GM23338 (cell line): ENCODE results near the gene RNF220. TPM values are rescaled to one million over a fixed set of nuclear protein-coding genes. Genes with fewer than 3 reads are reported as not detected.

Source experiments
- ATAC-seq: fragments of 200-7000 bp; cut with Tn5 transposase; 3 replicates; pipeline ENCODE4 v1.9.1; 2020
- DNase-seq: peaks from one replicate; pipeline ENCODE4 v3.0.0-alpha.2; 2015; ENCODE audit warnings: low spot score
- H2AFZ ChIP-seq: fragments of 200-600 bp; sonication (generic); 2 replicates; pipeline ENCODE4 v1.8.0; 2016; ENCODE audit warnings: antibody characterized with exemption, mild to moderate bottlenecking, moderate library complexity
- H3F3A ChIP-seq: fragments of 200-600 bp; sonication (generic); replicated peaks from 2 replicates; pipeline ENCODE4 v1.8.0; 2017; ENCODE audit warnings: antibody characterized with exemption, mixed run types, low read depth
- H3K27ac ChIP-seq: fragments of 200-600 bp; sonication (generic); 2 replicates; pipeline ENCODE4 v1.6.1; 2016; ENCODE audit warnings: low read depth
- H3K27me3 ChIP-seq: fragments of 200-600 bp; sonication (generic); 2 replicates; pipeline ENCODE4 v1.8.0; 2016; ENCODE audit warnings: mild to moderate bottlenecking, mixed run types, moderate library complexity; ENCODE audit not compliant: insufficient read depth
- H3K36me3 ChIP-seq: fragments of 200-600 bp; sonication (generic); 2 replicates; pipeline ENCODE4 v1.8.0; 2016; ENCODE audit warnings: mild to moderate bottlenecking; ENCODE audit not compliant: insufficient read depth
- H3K4me1 ChIP-seq: fragments of 200-600 bp; sonication (generic); 2 replicates; pipeline ENCODE4 v1.8.0; 2016; ENCODE audit warnings: mild to moderate bottlenecking, moderate library complexity; ENCODE audit not compliant: insufficient read depth
- H3K4me2 ChIP-seq: fragments of 200-600 bp; sonication (generic); 2 replicates; pipeline ENCODE4 v1.7.1; 2017; ENCODE audit warnings: mixed run types
- H3K4me3 ChIP-seq: fragments of 200-600 bp; sonication (generic); 2 replicates; pipeline ENCODE4 v1.6.1; 2016; ENCODE audit warnings: mixed run types
- H3K79me2 ChIP-seq: fragments of 200-600 bp; sonication (generic); replicated peaks from 2 replicates; pipeline ENCODE4 v1.8.0; 2017; ENCODE audit warnings: mild to moderate bottlenecking; ENCODE audit not compliant: insufficient read depth
- H3K9me2 ChIP-seq: fragments of 200-600 bp; sonication (generic); 2 replicates; pipeline ENCODE4 v1.8.0; 2017; ENCODE audit not compliant: insufficient read depth
- H4K20me1 ChIP-seq: fragments of 200-600 bp; sonication (generic); replicated peaks from 2 replicates; pipeline ENCODE4 v1.8.0; 2017; ENCODE audit warnings: mild to moderate bottlenecking; ENCODE audit not compliant: insufficient read depth
- H3K27ac Mint-ChIP-seq: 2 replicates; pipeline ENCODE4 v1.8.0; 2020; ENCODE audit warnings: inconsistent platforms, mild to moderate bottlenecking, moderate library complexity, mixed read lengths
- H3K27me3 Mint-ChIP-seq: 3 replicates; pipeline ENCODE4 v1.8.0; 2022; ENCODE audit warnings: low read depth, mild to moderate bottlenecking, moderate library complexity, mixed read lengths, inconsistent platforms; ENCODE audit not compliant: insufficient read depth, poor library complexity
- H3K36me3 Mint-ChIP-seq: 3 replicates; pipeline ENCODE4 v1.8.0; 2021; ENCODE audit warnings: low read depth, mild to moderate bottlenecking, inconsistent platforms, moderate library complexity, mixed read lengths
- H3K4me1 Mint-ChIP-seq: 3 replicates; pipeline ENCODE4 v1.8.0; 2020; ENCODE audit warnings: mild to moderate bottlenecking, inconsistent platforms, mixed read lengths
- H3K4me3 Mint-ChIP-seq: 3 replicates; pipeline ENCODE4 v1.8.0; 2021; ENCODE audit warnings: moderate library complexity, mild to moderate bottlenecking, inconsistent platforms, mixed read lengths
- H3K9me3 Mint-ChIP-seq: 3 replicates; pipeline ENCODE4 v1.8.0; 2020; ENCODE audit warnings: moderate library complexity, mild to moderate bottlenecking, inconsistent platforms, mixed read lengths
- CREB1 ChIP-seq: fragments of 250-450 bp; sonication (Bioruptor Pico); IDR thresholded peaks from 2 replicates; pipeline ENCODE4 v1.5.0; 2020; ENCODE audit warnings: low read depth, mild to moderate bottlenecking, moderate library complexity
- EZH2 ChIP-seq: fragments of 200-600 bp; sonication (generic); IDR thresholded peaks from one replicate; pipeline ENCODE4 v1.8.0; 2017; ENCODE audit warnings: antibody characterized with exemption, mild to moderate bottlenecking, low read depth; ENCODE audit not compliant: unreplicated experiment
- EZH2phosphoT487 ChIP-seq: fragments of 200-600 bp; sonication (generic); IDR thresholded peaks from one replicate; pipeline ENCODE4 v1.8.1; 2018; ENCODE audit warnings: antibody characterized with exemption; ENCODE audit not compliant: unreplicated experiment
- JUNB ChIP-seq: IDR thresholded peaks from one replicate; pipeline ENCODE4 v1.6.1; 2016; ENCODE audit warnings: antibody characterized with exemption; ENCODE audit not compliant: unreplicated experiment
- NANOG ChIP-seq: IDR thresholded peaks from 2 replicates; pipeline ENCODE4 v1.6.1; 2016; ENCODE audit warnings: antibody characterized with exemption, borderline replicate concordance
- POLR2AphosphoS5 ChIP-seq: IDR thresholded peaks from 2 replicates; pipeline ENCODE4 v1.6.1; 2016; ENCODE audit warnings: antibody characterized with exemption, low read depth
- STAT1 ChIP-seq: IDR thresholded peaks from one replicate; pipeline ENCODE4 v1.6.1; 2016; ENCODE audit warnings: antibody characterized with exemption; ENCODE audit not compliant: unreplicated experiment
- ZNF114 ChIP-seq: fragments of 250-450 bp; sonication (Bioruptor Pico); IDR thresholded peaks from 2 replicates; pipeline ENCODE4 v1.5.0; 2020; ENCODE audit warnings: mild to moderate bottlenecking, moderate library complexity
- ZNF331 ChIP-seq: fragments of 250-450 bp; sonication (Bioruptor Pico); IDR thresholded peaks from 2 replicates; pipeline ENCODE4 v1.5.0; 2020; ENCODE audit warnings: low read depth, mild to moderate bottlenecking, moderate library complexity
- polyA plus RNA-seq: library from polyadenylated mRNA; unstranded; fragments of >200 nt; fragmentation: Nextera tagmentation; extraction: Ambion mirVana; gene quantifications from 2 replicates; pipeline ENCODE4 v1.2.1, GENCODE V29; 2016
- total RNA-seq: library from RNA; depleted of rRNA; stranded (reverse); fragments of >200 nt; shearing (Covaris generic); gene quantifications from 2 replicates; pipeline ENCODE4 v1.2.3, GENCODE V29; 2014
- TF ChIP-seq, protein P1 (sequence below): IDR thresholded peaks from 2 replicates; pipeline ENCODE4 v1.6.1; 2016; ENCODE audit warnings: antibody characterized with exemption
- TF ChIP-seq, protein P2 (sequence below): fragments of 250-450 bp; sonication (Bioruptor Pico); IDR thresholded peaks from 2 replicates; pipeline ENCODE4 v1.5.0; 2020; ENCODE audit warnings: mild to moderate bottlenecking, moderate library complexity
- TF ChIP-seq, protein P3 (sequence below), 2 experiments: fragments of 200-600 bp in 1 of 2; sonication (generic) in 1 of 2; conservative IDR thresholded peaks; 2 replicates each; pipeline versions ENCODE4 v1.5.1 to v1.6.1; 2016 to 2017; ENCODE audit warnings: antibody characterized with exemption in 2 of 2, low read depth in 2 of 2, mild to moderate bottlenecking in 2 of 2, moderate library complexity in 1 of 2
- TF ChIP-seq, protein P4 (sequence below): IDR thresholded peaks from one replicate; pipeline ENCODE4 v1.6.1; 2018; ENCODE audit warnings: antibody characterized with exemption; ENCODE audit not compliant: unreplicated experiment

The RNF220 gene
- total and polyA plus RNA-seq, 2 experiments from 2014 or later: 72.8 to 168 TPM

DNA sequence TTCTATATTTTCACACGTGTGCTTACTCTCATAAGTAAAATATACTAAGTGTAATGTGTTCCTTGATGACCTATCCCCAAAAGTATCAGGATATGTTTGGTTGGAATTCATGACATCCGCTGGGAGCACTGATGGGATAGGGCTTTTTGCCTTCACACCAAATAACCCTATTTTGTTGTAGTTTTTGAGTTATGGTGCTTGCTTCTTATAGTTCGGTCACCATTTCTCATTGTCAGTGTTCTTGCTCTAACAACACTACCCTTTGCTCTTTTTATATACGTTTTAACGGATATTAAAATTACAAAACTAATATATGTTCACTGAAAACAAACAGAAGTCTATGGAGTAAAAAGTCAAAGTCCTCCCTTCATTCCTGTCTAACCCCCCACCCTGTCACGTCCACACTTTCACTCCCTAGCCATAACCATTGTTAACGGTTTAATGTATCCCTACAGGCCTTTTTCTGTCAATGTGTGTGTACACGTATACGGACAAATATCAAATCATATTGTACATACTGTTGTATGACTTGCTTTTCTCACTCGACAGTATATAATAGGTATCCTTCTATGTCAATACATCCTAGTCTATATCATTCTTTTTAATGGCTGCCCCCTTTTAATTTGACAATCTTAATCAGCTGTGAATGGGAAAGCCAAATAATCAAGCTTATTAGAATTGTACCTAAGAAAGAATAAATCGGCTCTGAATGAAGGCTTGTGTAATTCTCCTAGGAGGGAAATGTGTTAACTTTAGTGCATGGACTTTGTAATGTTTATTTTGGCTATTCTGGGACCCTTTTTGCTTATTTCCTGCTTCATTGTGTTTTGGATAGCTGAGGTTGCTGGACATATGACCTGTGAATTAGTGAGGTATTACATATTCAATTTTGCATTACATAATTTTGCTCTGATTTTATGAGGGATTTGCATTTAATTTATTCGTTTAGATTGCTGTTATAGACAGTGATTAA, 3.5 kb upstream of the RNF220 start:
- no peak overlapping the region for H3K4me2 ChIP-seq
- H3K36me3 Mint-ChIP-seq: no peaks in the 10 kb centered on the region
- no peaks in the 10 kb centered on the region for H3K9me2 ChIP-seq
- H3K27me3 Mint-ChIP-seq: peaks cover 18% of the 10 kb centered on the region
- no peaks in the 10 kb centered on the region for H3K4me1 Mint-ChIP-seq
- peaks cover 4% of the 10 kb centered on the region for H3K27me3 ChIP-seq
- H3K4me1 ChIP-seq: peaks cover 7% of the 10 kb centered on the region; the same call in 1 of the 2 replicates
- no peak for TF ChIP-seq CREB1
- TF ChIP-seq, protein P1, sequence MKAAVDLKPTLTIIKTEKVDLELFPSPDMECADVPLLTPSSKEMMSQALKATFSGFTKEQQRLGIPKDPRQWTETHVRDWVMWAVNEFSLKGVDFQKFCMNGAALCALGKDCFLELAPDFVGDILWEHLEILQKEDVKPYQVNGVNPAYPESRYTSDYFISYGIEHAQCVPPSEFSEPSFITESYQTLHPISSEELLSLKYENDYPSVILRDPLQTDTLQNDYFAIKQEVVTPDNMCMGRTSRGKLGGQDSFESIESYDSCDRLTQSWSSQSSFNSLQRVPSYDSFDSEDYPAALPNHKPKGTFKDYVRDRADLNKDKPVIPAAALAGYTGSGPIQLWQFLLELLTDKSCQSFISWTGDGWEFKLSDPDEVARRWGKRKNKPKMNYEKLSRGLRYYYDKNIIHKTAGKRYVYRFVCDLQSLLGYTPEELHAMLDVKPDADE: no peak
- no peak for TF ChIP-seq JUNB
- TF ChIP-seq, protein P2, sequence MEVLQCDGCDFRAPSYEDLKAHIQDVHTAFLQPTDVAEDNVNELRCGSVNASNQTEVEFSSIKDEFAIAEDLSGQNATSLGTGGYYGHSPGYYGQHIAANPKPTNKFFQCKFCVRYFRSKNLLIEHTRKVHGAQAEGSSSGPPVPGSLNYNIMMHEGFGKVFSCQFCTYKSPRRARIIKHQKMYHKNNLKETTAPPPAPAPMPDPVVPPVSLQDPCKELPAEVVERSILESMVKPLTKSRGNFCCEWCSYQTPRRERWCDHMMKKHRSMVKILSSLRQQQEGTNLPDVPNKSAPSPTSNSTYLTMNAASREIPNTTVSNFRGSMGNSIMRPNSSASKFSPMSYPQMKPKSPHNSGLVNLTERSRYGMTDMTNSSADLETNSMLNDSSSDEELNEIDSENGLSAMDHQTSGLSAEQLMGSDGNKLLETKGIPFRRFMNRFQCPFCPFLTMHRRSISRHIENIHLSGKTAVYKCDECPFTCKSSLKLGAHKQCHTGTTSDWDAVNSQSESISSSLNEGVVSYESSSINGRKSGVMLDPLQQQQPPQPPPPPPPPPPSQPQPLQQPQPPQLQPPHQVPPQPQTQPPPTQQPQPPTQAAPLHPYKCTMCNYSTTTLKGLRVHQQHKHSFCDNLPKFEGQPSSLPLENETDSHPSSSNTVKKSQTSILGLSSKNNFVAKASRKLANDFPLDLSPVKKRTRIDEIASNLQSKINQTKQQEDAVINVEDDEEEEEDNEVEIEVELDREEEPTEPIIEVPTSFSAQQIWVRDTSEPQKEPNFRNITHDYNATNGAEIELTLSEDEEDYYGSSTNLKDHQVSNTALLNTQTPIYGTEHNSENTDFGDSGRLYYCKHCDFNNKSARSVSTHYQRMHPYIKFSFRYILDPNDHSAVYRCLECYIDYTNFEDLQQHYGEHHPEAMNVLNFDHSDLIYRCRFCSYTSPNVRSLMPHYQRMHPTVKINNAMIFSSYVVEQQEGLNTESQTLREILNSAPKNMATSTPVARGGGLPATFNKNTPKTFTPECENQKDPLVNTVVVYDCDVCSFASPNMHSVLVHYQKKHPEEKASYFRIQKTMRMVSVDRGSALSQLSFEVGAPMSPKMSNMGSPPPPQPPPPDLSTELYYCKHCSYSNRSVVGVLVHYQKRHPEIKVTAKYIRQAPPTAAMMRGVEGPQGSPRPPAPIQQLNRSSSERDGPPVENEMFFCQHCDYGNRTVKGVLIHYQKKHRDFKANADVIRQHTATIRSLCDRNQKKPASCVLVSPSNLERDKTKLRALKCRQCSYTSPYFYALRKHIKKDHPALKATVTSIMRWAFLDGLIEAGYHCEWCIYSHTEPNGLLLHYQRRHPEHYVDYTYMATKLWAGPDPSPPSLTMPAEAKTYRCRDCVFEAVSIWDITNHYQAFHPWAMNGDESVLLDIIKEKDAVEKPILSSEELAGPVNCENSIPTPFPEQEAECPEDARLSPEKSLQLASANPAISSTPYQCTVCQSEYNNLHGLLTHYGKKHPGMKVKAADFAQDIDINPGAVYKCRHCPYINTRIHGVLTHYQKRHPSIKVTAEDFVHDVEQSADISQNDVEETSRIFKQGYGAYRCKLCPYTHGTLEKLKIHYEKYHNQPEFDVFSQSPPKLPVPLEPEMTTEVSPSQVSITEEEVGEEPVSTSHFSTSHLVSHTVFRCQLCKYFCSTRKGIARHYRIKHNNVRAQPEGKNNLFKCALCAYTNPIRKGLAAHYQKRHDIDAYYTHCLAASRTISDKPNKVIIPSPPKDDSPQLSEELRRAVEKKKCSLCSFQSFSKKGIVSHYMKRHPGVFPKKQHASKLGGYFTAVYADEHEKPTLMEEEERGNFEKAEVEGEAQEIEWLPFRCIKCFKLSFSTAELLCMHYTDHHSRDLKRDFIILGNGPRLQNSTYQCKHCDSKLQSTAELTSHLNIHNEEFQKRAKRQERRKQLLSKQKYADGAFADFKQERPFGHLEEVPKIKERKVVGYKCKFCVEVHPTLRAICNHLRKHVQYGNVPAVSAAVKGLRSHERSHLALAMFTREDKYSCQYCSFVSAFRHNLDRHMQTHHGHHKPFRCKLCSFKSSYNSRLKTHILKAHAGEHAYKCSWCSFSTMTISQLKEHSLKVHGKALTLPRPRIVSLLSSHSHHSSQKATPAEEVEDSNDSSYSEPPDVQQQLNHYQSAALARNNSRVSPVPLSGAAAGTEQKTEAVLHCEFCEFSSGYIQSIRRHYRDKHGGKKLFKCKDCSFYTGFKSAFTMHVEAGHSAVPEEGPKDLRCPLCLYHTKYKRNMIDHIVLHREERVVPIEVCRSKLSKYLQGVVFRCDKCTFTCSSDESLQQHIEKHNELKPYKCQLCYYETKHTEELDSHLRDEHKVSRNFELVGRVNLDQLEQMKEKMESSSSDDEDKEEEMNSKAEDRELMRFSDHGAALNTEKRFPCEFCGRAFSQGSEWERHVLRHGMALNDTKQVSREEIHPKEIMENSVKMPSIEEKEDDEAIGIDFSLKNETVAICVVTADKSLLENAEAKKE (CRISPR knock-in tag): no peak
- TF ChIP-seq, protein P3, sequence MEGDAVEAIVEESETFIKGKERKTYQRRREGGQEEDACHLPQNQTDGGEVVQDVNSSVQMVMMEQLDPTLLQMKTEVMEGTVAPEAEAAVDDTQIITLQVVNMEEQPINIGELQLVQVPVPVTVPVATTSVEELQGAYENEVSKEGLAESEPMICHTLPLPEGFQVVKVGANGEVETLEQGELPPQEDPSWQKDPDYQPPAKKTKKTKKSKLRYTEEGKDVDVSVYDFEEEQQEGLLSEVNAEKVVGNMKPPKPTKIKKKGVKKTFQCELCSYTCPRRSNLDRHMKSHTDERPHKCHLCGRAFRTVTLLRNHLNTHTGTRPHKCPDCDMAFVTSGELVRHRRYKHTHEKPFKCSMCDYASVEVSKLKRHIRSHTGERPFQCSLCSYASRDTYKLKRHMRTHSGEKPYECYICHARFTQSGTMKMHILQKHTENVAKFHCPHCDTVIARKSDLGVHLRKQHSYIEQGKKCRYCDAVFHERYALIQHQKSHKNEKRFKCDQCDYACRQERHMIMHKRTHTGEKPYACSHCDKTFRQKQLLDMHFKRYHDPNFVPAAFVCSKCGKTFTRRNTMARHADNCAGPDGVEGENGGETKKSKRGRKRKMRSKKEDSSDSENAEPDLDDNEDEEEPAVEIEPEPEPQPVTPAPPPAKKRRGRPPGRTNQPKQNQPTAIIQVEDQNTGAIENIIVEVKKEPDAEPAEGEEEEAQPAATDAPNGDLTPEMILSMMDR (conservative IDR thresholded peaks at IDR 0.05; ENCODE audit: low read depth in 2 of 2): no peak
- TF ChIP-seq, protein P4, sequence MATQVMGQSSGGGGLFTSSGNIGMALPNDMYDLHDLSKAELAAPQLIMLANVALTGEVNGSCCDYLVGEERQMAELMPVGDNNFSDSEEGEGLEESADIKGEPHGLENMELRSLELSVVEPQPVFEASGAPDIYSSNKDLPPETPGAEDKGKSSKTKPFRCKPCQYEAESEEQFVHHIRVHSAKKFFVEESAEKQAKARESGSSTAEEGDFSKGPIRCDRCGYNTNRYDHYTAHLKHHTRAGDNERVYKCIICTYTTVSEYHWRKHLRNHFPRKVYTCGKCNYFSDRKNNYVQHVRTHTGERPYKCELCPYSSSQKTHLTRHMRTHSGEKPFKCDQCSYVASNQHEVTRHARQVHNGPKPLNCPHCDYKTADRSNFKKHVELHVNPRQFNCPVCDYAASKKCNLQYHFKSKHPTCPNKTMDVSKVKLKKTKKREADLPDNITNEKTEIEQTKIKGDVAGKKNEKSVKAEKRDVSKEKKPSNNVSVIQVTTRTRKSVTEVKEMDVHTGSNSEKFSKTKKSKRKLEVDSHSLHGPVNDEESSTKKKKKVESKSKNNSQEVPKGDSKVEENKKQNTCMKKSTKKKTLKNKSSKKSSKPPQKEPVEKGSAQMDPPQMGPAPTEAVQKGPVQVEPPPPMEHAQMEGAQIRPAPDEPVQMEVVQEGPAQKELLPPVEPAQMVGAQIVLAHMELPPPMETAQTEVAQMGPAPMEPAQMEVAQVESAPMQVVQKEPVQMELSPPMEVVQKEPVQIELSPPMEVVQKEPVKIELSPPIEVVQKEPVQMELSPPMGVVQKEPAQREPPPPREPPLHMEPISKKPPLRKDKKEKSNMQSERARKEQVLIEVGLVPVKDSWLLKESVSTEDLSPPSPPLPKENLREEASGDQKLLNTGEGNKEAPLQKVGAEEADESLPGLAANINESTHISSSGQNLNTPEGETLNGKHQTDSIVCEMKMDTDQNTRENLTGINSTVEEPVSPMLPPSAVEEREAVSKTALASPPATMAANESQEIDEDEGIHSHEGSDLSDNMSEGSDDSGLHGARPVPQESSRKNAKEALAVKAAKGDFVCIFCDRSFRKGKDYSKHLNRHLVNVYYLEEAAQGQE: no peak
- no peak for TF ChIP-seq NANOG
- TF ChIP-seq ZNF114 (CRISPR knock-in tag): no peak
- TF ChIP-seq STAT1: no peak
- TF ChIP-seq EZH2phosphoT487: no peak
- no peak for TF ChIP-seq POLR2AphosphoS5
- TF ChIP-seq ZNF331 (CRISPR knock-in tag): no peak
- TF ChIP-seq EZH2: no peak
- DNase-seq (no peak), ATAC-seq (no peak)
- no peak overlapping the region for H3K4me3 Mint-ChIP-seq
- no peak overlapping the region for H3K27ac Mint-ChIP-seq
- H3K36me3 ChIP-seq: no peaks in the 10 kb centered on the region
- no peaks in the 10 kb centered on the region for H4K20me1 ChIP-seq
- H3K9me3 Mint-ChIP-seq: no peaks in the 10 kb centered on the region
- H3K79me2 ChIP-seq: 0 out of 2 replicates have a peak, but pooled peaks cover 4% of the 10 kb centered on the region
- H2AFZ ChIP-seq: no peak overlapping the region
- no peak overlapping the region for H3K27ac ChIP-seq
- H3K4me3 ChIP-seq: no peak overlapping the region
- H3F3A ChIP-seq: peaks cover 10% of the 10 kb centered on the region; the same call in 1 of the 2 replicates
